NB4 (cell line): ENCODE data around the gene PTGES2.

Experiments
- CTCF ChIP-seq: IDR thresholded peaks from one replicate; pipeline ENCODE4 v1.5.1; 2012; ENCODE audit warnings: low read depth, low read length
- POLR2A ChIP-seq: IDR thresholded peaks from 2 replicates; pipeline ENCODE4 v1.6.1; 2011; ENCODE audit warnings: mild to moderate bottlenecking; ENCODE audit not compliant: insufficient read length; ENCODE audit errors: extremely low read depth

- TF ChIP-seq CTCF (no peak), POLR2A (no peak)
These were observed 18.4 kb upstream of the PTGES2 start for GRCh38 chr9:128145951-128146351.
